Lung (tissue), 12 donors: Measurements from ENCODE around the gene COL18A1. TPM values are rescaled to one million over a fixed set of nuclear protein-coding genes. Genes with fewer than 3 reads are reported as not detected.

Experiments
- ATAC-seq: fragments of 200-7000 bp; cut with Tn5 transposase; one replicate; pipeline ENCODE4 v1.9.1; 2020; ENCODE audit warnings: moderate number of reproducible peaks; ENCODE audit not compliant: insufficient read depth, low FRiP score
- DNase-seq, 3 donors: peaks; one replicate each; pipeline ENCODE4 v3.0.0-alpha.2; 2013 to 2017
- H3K27ac ChIP-seq, 2 donors: one replicate each; pipeline ENCODE4 v1.5.1; 2013; ENCODE audit warnings: mild to moderate bottlenecking in 2 of 2, moderate library complexity in 2 of 2, control low read depth in 1 of 2, inconsistent platforms in 1 of 2, low read depth in 1 of 2, low read length in 1 of 2
- H3K27me3 ChIP-seq, 3 donors: one replicate each; pipeline ENCODE4 v1.5.1; 2013; ENCODE audit warnings: low read length in 2 of 3; ENCODE audit not compliant: control insufficient read depth in 3 of 3, insufficient read depth in 3 of 3
- H3K36me3 ChIP-seq, 4 donors: one replicate each; pipeline ENCODE4 v1.5.1; 2013; ENCODE audit warnings: low read length in 4 of 4, mild to moderate bottlenecking in 1 of 4, moderate library complexity in 1 of 4; ENCODE audit not compliant: control insufficient read depth in 4 of 4, insufficient read depth in 4 of 4
- H3K4me1 ChIP-seq, 5 donors: one replicate each; pipeline ENCODE4 v1.5.1; 2013; ENCODE audit warnings: low read length in 5 of 5, mild to moderate bottlenecking in 2 of 5, moderate library complexity in 1 of 5; ENCODE audit not compliant: control insufficient read depth in 5 of 5, insufficient read depth in 5 of 5
- H3K4me3 ChIP-seq: one replicate; pipeline ENCODE4 v1.5.1; 2013; ENCODE audit warnings: mild to moderate bottlenecking, control low read depth, moderate library complexity
- H3K9ac ChIP-seq, 2 donors: one replicate each; pipeline ENCODE4 v1.5.1; 2013; ENCODE audit warnings: low read length in 2 of 2, control low read depth in 1 of 2; ENCODE audit not compliant: insufficient read depth in 1 of 2
- H3K9me3 ChIP-seq, 4 donors: one replicate each; pipeline ENCODE4 v1.5.1; 2013; ENCODE audit warnings: low read length in 3 of 4, mild to moderate bottlenecking in 1 of 4, moderate library complexity in 1 of 4; ENCODE audit not compliant: control insufficient read depth in 4 of 4, insufficient read depth in 3 of 4
- WGBS, 2 donors: extraction: QIAGEN DNeasy Blood & Tissue Kit; methylation state at CpG; one replicate each; pipeline ENCODE4 v1.1.7; 2013; 5-methylcytosine and 5-hydroxymethylcytosine counted together
- polyA plus RNA-seq, 2 donors: library from polyadenylated mRNA; stranded (reverse); fragments of 200-250 nt; gene quantifications; one replicate each; pipeline ENCODE4 v1.2.1, GENCODE V29; 2013
- total RNA-seq, 2 donors: library from RNA; depleted of rRNA in 1 of 2; stranded (reverse); fragments of >200 nt in 1 of 2; gene quantifications; one replicate each; pipeline ENCODE4 v1.2.1, GENCODE V29; 2014 to 2021
- TF ChIP-seq, protein P1 (sequence below): IDR thresholded peaks from 2 replicates; pipeline ENCODE4 v1.5.1; 2012; ENCODE audit warnings: mild to moderate bottlenecking; ENCODE audit errors: control extremely low read depth, extremely low read depth
- donor health status: control.
- donor health status: control.
- donor health status: Bipolar disorder and iron deficiency.
- donor health status: healthy.
- donor health status: DM: yes; HTN: yes; CAD: no.

COL18A1 gene
- total and polyA plus RNA-seq, 4 donors: 42.7 to 102 (median 45.8) TPM

DNA sequence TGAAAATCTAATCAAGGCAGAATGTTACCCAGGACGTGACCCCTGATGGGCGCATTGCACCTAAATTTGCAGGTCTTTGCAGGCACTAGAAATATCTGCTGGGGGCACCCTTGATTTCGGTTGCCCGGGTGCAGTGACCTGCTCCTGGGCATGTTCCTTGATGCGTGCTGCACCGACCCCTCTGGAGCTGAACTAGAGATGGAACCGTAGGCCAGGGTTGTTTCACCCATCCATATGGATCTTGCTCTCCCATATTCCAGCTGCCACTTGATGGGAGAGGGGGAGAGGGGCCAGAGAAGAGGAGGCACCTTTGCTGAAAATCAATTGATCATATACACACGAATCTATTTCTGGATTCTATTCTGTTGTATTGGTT, 8.4 kb upstream of the COL18A1 start:
- TF ChIP-seq, protein P1, sequence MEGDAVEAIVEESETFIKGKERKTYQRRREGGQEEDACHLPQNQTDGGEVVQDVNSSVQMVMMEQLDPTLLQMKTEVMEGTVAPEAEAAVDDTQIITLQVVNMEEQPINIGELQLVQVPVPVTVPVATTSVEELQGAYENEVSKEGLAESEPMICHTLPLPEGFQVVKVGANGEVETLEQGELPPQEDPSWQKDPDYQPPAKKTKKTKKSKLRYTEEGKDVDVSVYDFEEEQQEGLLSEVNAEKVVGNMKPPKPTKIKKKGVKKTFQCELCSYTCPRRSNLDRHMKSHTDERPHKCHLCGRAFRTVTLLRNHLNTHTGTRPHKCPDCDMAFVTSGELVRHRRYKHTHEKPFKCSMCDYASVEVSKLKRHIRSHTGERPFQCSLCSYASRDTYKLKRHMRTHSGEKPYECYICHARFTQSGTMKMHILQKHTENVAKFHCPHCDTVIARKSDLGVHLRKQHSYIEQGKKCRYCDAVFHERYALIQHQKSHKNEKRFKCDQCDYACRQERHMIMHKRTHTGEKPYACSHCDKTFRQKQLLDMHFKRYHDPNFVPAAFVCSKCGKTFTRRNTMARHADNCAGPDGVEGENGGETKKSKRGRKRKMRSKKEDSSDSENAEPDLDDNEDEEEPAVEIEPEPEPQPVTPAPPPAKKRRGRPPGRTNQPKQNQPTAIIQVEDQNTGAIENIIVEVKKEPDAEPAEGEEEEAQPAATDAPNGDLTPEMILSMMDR: no peak
- Histone ChIP-seq H3K9me3 (peaks cover 0 to 4% (median 0%) of the 10 kb centered on the region in 4 donors), H3K9ac (no peak overlapping the region), H3K36me3 (no peaks in the 10 kb centered on the region), H3K27me3 (peaks cover 0 to 3% (median 0%) of the 10 kb centered on the region in 3 donors), H3K4me3 (no peak overlapping the region), H3K27ac (no peak overlapping the region), H3K4me1 (no peaks in the 10 kb centered on the region)
- DNase-seq (peak in 1 of 3 donors; percentile 2), ATAC-seq (no peak)
- WGBS, 2 donors: 87 to 88% methylated on average over 8 of the region's 8 CpGs

DNA sequence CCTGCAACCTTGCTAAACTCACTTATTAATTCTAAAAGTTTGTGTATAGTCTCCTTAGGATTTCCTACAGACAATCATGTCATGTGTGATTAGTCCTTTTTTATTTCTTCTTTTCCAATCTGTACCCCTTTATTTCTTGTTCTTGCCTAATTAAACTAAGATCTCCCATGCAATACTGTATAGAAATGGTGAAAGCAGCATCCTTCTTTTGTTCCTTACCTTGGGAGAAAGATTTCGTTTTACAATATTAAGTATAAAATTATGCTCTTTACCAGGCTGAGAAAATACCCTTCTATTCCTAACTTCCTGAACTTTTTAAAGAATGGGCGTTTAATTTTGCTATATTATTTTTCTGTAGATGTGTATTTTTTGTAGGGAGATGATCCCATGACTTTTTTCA, 7.6 kb upstream of the COL18A1 start:
- DNase-seq (no peak), ATAC-seq (no peak)
- Histone ChIP-seq H3K9ac (no peak overlapping the region), H3K4me1 (no peaks in the 10 kb centered on the region), H3K27me3 (peaks cover 0 to 3% (median 0%) of the 10 kb centered on the region in 3 donors), H3K36me3 (no peaks in the 10 kb centered on the region), H3K4me3 (no peak overlapping the region), H3K9me3 (peaks cover 0 to 4% (median 0%) of the 10 kb centered on the region in 4 donors), H3K27ac (no peak overlapping the region)
- TF ChIP-seq, protein P1: no peak
- whole genome bisulfite sequencing, 2 donors: 84 to 90% methylated on average over 2 of the region's 2 CpGs

DNA sequence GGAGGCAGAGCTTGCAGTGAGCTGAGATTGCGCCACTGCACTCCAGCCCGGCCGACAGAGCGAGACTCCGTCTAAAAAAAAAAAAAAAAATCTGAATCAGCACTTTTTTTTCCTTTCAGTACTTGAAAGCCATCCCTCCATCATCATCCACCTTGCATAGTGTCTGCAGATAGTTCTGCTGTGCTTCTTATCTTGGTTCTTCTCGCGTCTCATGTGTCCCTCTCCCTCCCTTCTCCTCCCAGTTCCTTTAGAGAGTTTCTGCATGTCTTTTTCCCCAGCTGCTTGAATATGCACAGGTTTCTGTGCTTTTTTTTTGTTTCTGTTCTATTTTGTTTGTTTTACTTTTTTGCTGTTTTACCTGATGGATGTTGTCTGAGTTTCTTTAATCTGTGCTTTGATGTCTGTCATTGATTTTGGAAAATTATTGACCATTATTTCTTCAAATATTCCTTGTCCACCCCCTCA, 3.9 kb upstream of the COL18A1 start:
- TF ChIP-seq, protein P1: no peak
- WGBS, 2 donors: 83 to 91% methylated on average over 7 of the region's 7 CpGs

More for the DNA sequence above, 3.9 kb upstream of the COL18A1 start:
- no peak overlapping the region for H3K27ac ChIP-seq
- H3K36me3 ChIP-seq: no peaks in the 10 kb centered on the region
- peaks cover 0 to 2% (median 0%) of the 10 kb centered on the region in 4 donors for H3K9me3 ChIP-seq
- ATAC-seq (no peak), DNase-seq (no peak)
- peaks cover 0 to 11% (median 9%) of the 10 kb centered on the region in 3 donors for H3K27me3 ChIP-seq
- no peak overlapping the region for H3K4me3 ChIP-seq
- H3K9ac ChIP-seq: no peak overlapping the region
- peaks cover 0 to 8% (median 5%) of the 10 kb centered on the region in 5 donors for H3K4me1 ChIP-seq
